Sciatic nerve (tissue), 2 donors: Measurements from ENCODE around the gene TMEM200C. TPM values are rescaled to one million over a fixed set of nuclear protein-coding genes. Genes with fewer than 3 reads are reported as not detected.
"Not testable (repeated sequence)": the region's sequence is repeated elsewhere in the genome, so short reads cannot be mapped to it uniquely, and the experiment has no call there.

Source experiments
- ATAC-seq: fragments of 200-7000 bp; cut with Tn5 transposase; one replicate; pipeline ENCODE4 v1.9.1; 2020; ENCODE audit warnings: mild to moderate bottlenecking, moderate library complexity
- DNase-seq: peaks from one replicate; pipeline ENCODE4 v3.0.0-alpha.2; 2020; ENCODE audit warnings: low spot score
- intact Hi-C: fragments of 100-400 bp; cut with DNase I; formaldehyde crosslinking; loops from one replicate; pipeline ENCODE4 v1.14.2; 2022
- total RNA-seq: library from RNA; stranded (reverse); fragmentation: NEBNext Ultra II Directional; extraction: Animal tissue kit (Norgen Biotek cat#: 25700); gene quantifications from one replicate; pipeline ENCODE4 v1.2.1, GENCODE V29; 2021
- donor health status: DM: no; HTN: no; CAD: no.
- donor health status: DM: no; HTN: no; CAD: no.

TMEM200C gene
- total RNA-seq, 1 donor from 2014 or later: 0.94 TPM

GRCh38 chr18:5894611-5895298, 567 bp downstream of the TMEM200C start:
- DNase-seq: no peak
- peak; percentile 16 for ATAC-seq
- intact Hi-C loops: no loop called here

- intact Hi-C loops: no loop called here
Observed at GRCh38 chr18:5893956-5894610, 1.2 kb downstream of the TMEM200C start.

GRCh38 chr18:5892823-5893431, 2.4 kb downstream of the TMEM200C start:
- intact Hi-C loops: no loop called here
- ATAC-seq (no peak), DNase-seq (no peak)

More at GRCh38 chr18:5893956-5894610, 1.2 kb downstream of the TMEM200C start:
- no peak for ATAC-seq
- no peak for DNase-seq

GRCh38 chr18:5891854-5892215, 3.5 kb downstream of the TMEM200C start:
- DNase-seq (no peak), ATAC-seq (no peak)
- intact Hi-C loops: no loop called here

- intact Hi-C loops: no loop called here
- DNase-seq: no peak
- no peak for ATAC-seq
Observed at GRCh38 chr18:5891184-5891853, 4.0 kb downstream of the TMEM200C start.

- intact Hi-C loops: no loop called here
- no peak for DNase-seq
- ATAC-seq: peak; percentile 40
Observed at GRCh38 chr18:5890331-5891183, 4.8 kb downstream of the TMEM200C start.

DNA sequence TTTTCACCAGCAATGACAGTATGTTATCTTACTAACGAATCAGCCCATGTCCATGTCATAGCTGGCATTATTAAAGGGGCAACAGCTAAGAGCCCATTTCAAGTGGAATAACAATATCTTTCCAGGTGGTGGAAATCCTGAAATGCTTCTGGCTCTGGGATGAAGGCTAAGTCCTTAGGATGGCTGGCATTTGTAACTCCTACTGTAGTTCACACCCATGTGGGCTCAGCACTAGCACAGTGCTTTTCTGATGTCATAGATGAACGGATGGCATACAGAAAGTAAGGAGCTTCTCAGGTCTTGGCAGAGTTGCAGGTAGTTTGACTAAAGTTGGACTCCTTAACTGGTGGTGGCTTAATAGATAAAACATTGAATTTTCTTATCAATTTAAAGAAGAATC, 10.0 kb downstream of the TMEM200C start:
- DNase-seq: no peak
- no peak for ATAC-seq
- intact Hi-C loops: no loop called here

- DNase-seq (no peak), ATAC-seq (no peak)
- intact Hi-C loops: no loop called here
Observed at GRCh38 chr18:5884375-5884774, 10.9 kb downstream of the TMEM200C start.

DNA sequence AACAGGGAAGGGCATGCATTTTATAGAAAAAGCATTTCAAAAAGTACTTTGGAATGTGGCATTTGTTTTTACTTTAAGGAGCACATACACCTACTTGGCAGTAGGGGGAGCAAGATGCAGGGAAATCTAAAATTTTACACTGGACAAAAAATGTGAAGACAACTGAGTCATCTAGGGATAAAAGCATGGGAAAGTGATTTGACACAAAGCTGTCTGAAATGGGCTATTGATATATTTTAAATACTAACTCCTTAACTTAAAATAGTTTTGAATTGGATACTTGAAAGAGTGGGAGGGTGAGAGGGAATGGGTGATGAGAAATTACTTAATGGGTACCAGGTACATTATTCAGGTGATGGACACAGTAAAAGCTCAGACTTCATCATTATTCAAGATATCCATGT, 15.8 kb downstream of the TMEM200C start:
- intact Hi-C loops: loop anchor here (10.0 kb wide), 1 partner anchor 1005 kb away; no protein-coding TSS in a partner anchor
- ATAC-seq: peak; percentile 38
- no peak for DNase-seq

DNA sequence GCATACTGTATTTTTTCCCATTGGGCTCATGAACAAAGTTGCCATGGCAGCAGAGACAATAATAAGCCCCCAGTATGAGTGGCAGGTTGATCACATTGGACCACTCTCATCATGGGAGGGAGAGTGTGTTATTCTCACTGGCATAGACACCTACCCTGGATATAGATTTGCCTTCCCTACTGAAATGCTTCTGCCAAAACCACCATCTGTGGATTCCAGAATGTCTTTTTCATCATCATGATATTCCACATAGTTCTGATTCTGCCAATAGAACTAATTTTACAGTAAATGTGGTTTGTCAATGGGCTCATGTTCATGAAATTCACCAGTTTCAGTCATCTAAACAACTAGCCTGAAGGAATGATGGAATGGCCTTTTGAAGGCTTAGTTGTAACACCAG, 18.4 kb downstream of the TMEM200C start:
- no peak for ATAC-seq
- intact Hi-C loops: loop anchor here (10.0 kb wide), 1 partner anchor 1008 kb away; no protein-coding TSS in a partner anchor
- no peak for DNase-seq

DNA sequence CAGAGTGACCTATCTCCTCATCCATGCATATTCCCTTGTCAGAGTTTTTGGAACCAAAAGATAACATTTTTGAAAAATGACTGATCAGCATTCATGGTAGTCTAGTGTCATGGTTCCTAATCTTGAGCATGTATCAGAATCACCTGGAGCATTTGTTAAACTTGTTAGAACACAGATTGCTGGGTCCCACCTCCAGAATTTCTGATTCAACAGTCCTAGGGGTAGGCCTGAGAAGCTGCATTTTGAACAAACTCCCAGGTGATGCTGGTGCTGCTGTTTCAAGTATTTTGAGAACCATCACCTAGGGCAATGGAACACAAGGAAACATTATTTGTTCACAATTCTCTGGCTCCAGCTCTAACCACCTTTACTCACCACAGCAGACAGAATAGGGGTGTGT, 21.0 kb downstream of the TMEM200C start:
- intact Hi-C loops: loop anchor here (10.0 kb wide), 1 partner anchor 1010 kb away; no protein-coding TSS in a partner anchor
- DNase-seq: no peak
- no peak for ATAC-seq

DNA sequence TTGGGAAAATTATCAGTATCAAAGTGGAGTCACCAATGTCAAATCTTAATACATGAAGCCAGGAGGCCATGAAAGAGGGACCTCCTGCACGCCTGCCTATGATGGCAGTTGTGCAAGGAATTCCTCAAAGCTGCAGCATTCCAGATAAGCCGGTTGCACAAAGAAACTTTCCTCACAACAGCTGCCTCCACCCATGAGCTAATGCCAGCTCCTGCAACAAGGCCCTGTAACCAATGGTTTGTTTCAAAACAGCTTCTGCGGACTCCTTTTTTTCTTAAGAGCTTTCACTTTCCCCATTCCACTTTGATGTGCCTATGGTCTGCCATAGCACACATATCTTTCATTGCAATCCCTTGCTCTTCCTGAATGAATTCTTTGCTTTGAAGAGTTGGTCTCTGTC, 22.4 kb downstream of the TMEM200C start:
- DNase-seq (no peak), ATAC-seq (no peak)
- intact Hi-C loops: loop anchor here (10.0 kb wide), 1 partner anchor 1012 kb away; no protein-coding TSS in a partner anchor

GRCh38 chr18:5871426-5871825, 23.9 kb downstream of the TMEM200C start:
- no peak for ATAC-seq
- intact Hi-C loops: loop anchor here (10.0 kb wide), 1 partner anchor 1013 kb away; no protein-coding TSS in a partner anchor
- no peak for DNase-seq

- peak; percentile 82 for DNase-seq
Observed at GRCh38 chr18:5868218-5868854, 27.0 kb downstream of the TMEM200C start.

DNA sequence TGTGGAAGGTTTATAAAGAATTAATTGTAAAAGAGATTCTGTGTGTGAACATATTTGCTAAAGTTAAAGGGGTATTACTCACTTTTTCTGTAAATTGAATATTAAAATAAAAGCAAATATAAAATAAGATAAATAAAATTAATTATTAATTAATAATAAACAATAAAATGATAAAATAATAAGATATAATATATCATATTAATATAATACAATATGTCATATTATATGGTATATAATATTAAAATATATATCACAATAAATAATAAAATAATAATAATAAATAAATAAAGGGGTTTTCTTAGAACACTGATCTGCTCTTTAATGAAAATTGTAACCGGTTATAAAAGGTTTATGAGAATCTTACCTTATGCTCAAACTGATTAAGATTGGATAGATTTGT, 29.8 kb downstream of the TMEM200C start:
- ATAC-seq (no peak), DNase-seq (no peak)
- intact Hi-C loops: no loop called here

More at GRCh38 chr18:5868218-5868854, 27.0 kb downstream of the TMEM200C start:
- peak; percentile 88 for ATAC-seq
- intact Hi-C loops: no loop called here

DNA sequence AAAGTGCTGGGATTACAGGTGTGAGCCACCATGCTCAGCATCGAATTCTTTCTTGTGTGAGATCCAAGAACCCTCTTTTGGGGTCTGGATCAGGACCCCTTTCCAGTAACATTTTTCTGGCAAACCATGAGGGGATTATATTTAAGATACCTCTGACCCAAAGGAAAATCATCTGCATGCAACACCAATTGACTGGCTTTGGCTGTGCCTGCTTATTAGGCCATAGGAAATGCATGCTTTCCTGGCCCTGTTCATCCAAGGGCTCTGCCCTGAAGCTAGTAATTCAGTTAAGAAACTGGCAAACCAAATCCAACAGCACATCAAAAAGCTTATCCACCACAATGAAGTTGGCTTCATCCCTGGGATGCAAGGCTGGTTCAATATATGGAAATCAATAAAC, 33.2 kb downstream of the TMEM200C start:
- DNase-seq, ATAC-seq, intact Hi-C loops: not testable (repeated sequence)

- intact Hi-C loops: loop anchor here (5.0 kb wide), 1 partner anchor 1185 kb away; no protein-coding TSS in a partner anchor
- DNase-seq: no peak
- no peak for ATAC-seq
Observed at GRCh38 chr18:5857180-5857579, 38.1 kb downstream of the TMEM200C start.

DNA sequence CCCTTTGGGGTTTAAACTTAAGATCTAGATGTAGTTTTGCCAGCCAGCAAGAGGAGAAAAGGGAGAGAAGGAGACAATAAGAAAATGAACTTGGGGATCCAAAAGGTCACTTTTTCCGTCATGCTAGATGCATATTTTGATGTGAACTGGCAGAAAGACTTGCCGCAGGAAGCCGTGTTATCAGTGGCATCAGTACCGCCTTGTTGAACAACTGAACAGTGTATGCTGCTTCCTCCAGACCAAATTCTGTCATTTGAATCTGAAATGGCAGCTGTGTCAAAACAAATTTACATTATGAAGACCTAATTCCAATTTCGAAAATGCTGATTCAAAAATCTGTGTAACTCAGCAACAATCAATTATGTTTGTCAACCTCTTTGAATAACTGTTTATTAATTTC, 42.1 kb downstream of the TMEM200C start:
- intact Hi-C loops: no loop called here
- no peak for DNase-seq
- ATAC-seq: no peak
